DND-41 (cell line): ENCODE data around the gene KIF2C.

Source experiments
- ATAC-seq: fragments of 200-7000 bp; cut with Tn5 transposase; 3 replicates; pipeline ENCODE4 v1.9.1; 2021; ENCODE audit warnings: low read depth; ENCODE audit not compliant: insufficient read depth
- DNase-seq: peaks from one replicate; pipeline ENCODE4 v3.0.0-alpha.2; 2020
- H2AFZ ChIP-seq: 2 replicates; pipeline ENCODE4 v1.6.0; 2012; ENCODE audit warnings: low read depth, low read length
- H3K27ac ChIP-seq: 2 replicates; pipeline ENCODE4 v1.5.1; 2012; ENCODE audit warnings: low read length, inconsistent platforms
- H3K27me3 ChIP-seq: fragments of 200-600 bp; sonication (generic); 2 replicates; pipeline ENCODE4 v1.6.0; 2012; ENCODE audit warnings: low read length, mild to moderate bottlenecking, inconsistent platforms; ENCODE audit not compliant: insufficient read depth, poor library complexity
- H3K36me3 ChIP-seq: 2 replicates; pipeline ENCODE4 v1.5.1; 2012; ENCODE audit warnings: low read length, inconsistent platforms; ENCODE audit not compliant: insufficient read depth
- H3K4me1 ChIP-seq: 2 replicates; pipeline ENCODE4 v1.5.1; 2012; ENCODE audit warnings: mild to moderate bottlenecking, low read length; ENCODE audit not compliant: insufficient read depth
- H3K4me2 ChIP-seq: 2 replicates; pipeline ENCODE4 v1.6.0; 2012; ENCODE audit warnings: mild to moderate bottlenecking, moderate library complexity, low read length, inconsistent platforms; ENCODE audit not compliant: insufficient read depth
- H3K4me3 ChIP-seq, 2 experiments: fragments of 200-600 bp in 1 of 2; shearing (Covaris generic) in 1 of 2; 2 replicates each; pipeline ENCODE4 v1.5.1; 2012 to 2016; ENCODE audit warnings: inconsistent platforms in 2 of 2, low read length in 2 of 2, mild to moderate bottlenecking in 2 of 2, low read depth in 1 of 2, moderate library complexity in 1 of 2
- H3K79me2 ChIP-seq: 2 replicates; pipeline ENCODE4 v1.6.0; 2012; ENCODE audit warnings: low read length, inconsistent platforms; ENCODE audit not compliant: insufficient read depth
- H3K9ac ChIP-seq: 2 replicates; pipeline ENCODE4 v1.6.0; 2012; ENCODE audit warnings: low read depth, mild to moderate bottlenecking, inconsistent platforms, low read length, moderate library complexity
- H3K9me3 ChIP-seq: 2 replicates; pipeline ENCODE4 v1.5.1; 2012; ENCODE audit warnings: low read length, moderate library complexity, mild to moderate bottlenecking, inconsistent platforms; ENCODE audit not compliant: insufficient read depth, severe bottlenecking
- H4K20me1 ChIP-seq: 2 replicates; pipeline ENCODE4 v1.6.0; 2012; ENCODE audit warnings: low read length; ENCODE audit not compliant: insufficient read depth
- EZH2 ChIP-seq: IDR thresholded peaks from 3 replicates; pipeline ENCODE4 v1.6.1; 2012; ENCODE audit warnings: borderline replicate concordance, low read depth, mild to moderate bottlenecking, moderate library complexity, low read length, inconsistent platforms; ENCODE audit not compliant: severe bottlenecking
- TF ChIP-seq, protein P1 (sequence below): IDR thresholded peaks from 2 replicates; pipeline ENCODE4 v1.5.1; 2012; ENCODE audit warnings: borderline replicate concordance, low read length, moderate library complexity, mild to moderate bottlenecking; ENCODE audit not compliant: poor library complexity, severe bottlenecking; ENCODE audit errors: extremely low read depth

Gene KIF2C

GRCh38 chr1:44714944-44715571 is 24.6 kb upstream of the KIF2C start:
- peak overlapping the region in 1 of 2 experiments; percentile 20; a peak in 1 of 4 replicates for H3K4me3 ChIP-seq
- H3K4me1 ChIP-seq, result peaks cover 13% of the 10 kb centered on the region
- H3K36me3 ChIP-seq, result no peaks in the 10 kb centered on the region
- H3K4me2 ChIP-seq, result peak overlapping the region; percentile 60; the same call in 1 of the 2 replicates
- no peaks in the 10 kb centered on the region for H3K9me3 ChIP-seq
- H3K27me3 ChIP-seq, result no peaks in the 10 kb centered on the region
- DNase-seq (peak; percentile 81), ATAC-seq (peak; percentile 89)
- no peaks in the 10 kb centered on the region for H3K79me2 ChIP-seq
- no peak overlapping the region; the same call in none of the 2 replicates for H3K27ac ChIP-seq
- H3K9ac ChIP-seq, result 0 out of 2 replicates have a peak overlapping the region, but pooled peaks have one; percentile 14
- no peak for TF ChIP-seq EZH2
- TF ChIP-seq, protein P1, sequence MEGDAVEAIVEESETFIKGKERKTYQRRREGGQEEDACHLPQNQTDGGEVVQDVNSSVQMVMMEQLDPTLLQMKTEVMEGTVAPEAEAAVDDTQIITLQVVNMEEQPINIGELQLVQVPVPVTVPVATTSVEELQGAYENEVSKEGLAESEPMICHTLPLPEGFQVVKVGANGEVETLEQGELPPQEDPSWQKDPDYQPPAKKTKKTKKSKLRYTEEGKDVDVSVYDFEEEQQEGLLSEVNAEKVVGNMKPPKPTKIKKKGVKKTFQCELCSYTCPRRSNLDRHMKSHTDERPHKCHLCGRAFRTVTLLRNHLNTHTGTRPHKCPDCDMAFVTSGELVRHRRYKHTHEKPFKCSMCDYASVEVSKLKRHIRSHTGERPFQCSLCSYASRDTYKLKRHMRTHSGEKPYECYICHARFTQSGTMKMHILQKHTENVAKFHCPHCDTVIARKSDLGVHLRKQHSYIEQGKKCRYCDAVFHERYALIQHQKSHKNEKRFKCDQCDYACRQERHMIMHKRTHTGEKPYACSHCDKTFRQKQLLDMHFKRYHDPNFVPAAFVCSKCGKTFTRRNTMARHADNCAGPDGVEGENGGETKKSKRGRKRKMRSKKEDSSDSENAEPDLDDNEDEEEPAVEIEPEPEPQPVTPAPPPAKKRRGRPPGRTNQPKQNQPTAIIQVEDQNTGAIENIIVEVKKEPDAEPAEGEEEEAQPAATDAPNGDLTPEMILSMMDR, result peak; percentile 97
- no peaks in the 10 kb centered on the region for H4K20me1 ChIP-seq
- peak overlapping the region; percentile 89 for H2AFZ ChIP-seq

DNA sequence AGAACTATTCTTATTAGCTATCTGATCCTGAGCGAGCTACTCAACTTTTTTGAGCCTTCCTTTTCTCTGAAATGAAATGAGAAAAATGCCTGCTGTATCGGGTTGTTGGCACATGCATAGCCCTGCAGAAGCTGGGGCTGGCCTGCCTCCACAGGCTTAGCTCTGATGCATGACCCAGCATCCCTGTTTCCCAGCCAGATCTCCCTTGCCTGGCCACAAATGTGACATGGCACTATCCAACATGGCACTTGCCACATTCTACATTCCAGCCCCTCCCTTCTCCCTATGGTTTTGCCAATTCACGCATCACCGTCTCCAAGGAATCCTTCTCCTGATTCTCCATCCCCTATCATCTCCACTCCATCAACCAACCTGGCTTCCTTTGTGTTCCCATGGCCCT is 22.5 kb upstream of the KIF2C start:
- Histone ChIP-seq H4K20me1 (no peaks in the 10 kb centered on the region), H3K27me3 (no peaks in the 10 kb centered on the region), H3K4me1 (peaks cover 13% of the 10 kb centered on the region), H3K9ac (no peak overlapping the region), H3K4me3 (no peak overlapping the region), H3K36me3 (no peaks in the 10 kb centered on the region), H3K4me2 (no peak overlapping the region), H3K79me2 (no peaks in the 10 kb centered on the region), H3K9me3 (no peaks in the 10 kb centered on the region), H2AFZ (no peak overlapping the region), H3K27ac (no peak overlapping the region)
- no peak for DNase-seq
- TF ChIP-seq, protein P1, result no peak
- TF ChIP-seq EZH2, result no peak
- ATAC-seq, result no peak

- Histone ChIP-seq H3K4me2 (no peak overlapping the region), H3K36me3 (no peaks in the 10 kb centered on the region), H4K20me1 (no peaks in the 10 kb centered on the region), H3K79me2 (no peaks in the 10 kb centered on the region), H3K9me3 (no peaks in the 10 kb centered on the region), H3K4me1 (peaks cover 13% of the 10 kb centered on the region), H3K9ac (no peak overlapping the region), H3K27me3 (no peaks in the 10 kb centered on the region), H3K27ac (no peak overlapping the region), H3K4me3 (no peak overlapping the region), H2AFZ (no peak overlapping the region)
- no peak for DNase-seq
- ATAC-seq, result no peak
- no peak for TF ChIP-seq EZH2
- TF ChIP-seq, protein P1, result no peak
Measured at GRCh38 chr1:44717653-44718052, 22.0 kb upstream of the KIF2C start.
